ENCODE data around the gene NFRKB. TPM values are rescaled to one million over a fixed set of nuclear protein-coding genes. Genes with fewer than 3 reads are reported as not detected.
A peak's percentile ranks its signal among the peaks of the same experiment; 100 is the strongest.
"Not testable (repeated sequence)": the region's sequence is repeated elsewhere in the genome, so short reads cannot be mapped to it uniquely, and the experiment has no call there.

Gene NFRKB
- total RNA-seq, 1 donor from 2014 or later, result 54.2 TPM

DNA sequence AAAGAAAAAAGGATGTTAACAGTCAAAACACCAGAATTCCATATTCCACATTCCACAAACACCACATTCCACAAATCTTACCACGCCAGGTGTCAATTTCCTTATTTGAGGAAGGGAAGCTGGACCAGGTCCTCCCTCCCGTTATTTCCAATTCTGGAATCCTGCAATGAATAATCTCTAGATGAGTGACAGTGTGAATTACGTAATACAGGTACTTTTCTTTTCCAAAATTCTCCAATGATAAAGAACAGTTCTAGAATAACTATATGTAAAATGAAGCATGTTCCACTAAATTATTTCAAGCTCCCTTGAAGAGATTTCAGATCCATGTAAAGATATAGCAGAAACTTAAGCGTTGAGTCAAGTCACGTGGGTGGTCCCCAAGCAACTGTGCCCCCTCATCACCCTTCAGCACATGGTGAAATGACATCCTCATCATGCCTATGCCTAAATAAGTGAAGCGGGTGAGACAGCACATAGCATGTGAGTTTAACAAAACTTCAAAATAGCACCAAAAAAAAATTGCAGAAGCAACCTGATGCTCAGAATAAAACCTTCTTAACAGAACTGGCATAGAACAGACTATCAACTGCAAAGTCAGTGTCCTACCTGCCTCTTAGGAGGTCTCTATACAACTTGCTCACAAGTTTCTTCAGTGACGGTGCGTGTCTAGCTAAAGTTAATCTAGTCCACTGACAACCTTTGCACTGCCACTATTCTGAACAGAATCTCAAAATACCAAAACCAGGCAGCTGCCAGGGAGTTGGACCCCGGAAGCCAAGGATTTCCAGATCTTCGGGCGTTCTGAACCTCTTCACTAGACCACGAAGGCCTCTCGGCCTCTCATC lies 876 bp downstream of the NFRKB start:
- peak; percentile 24 for DNase-seq (ENCODE audit: low spot score)

DNA sequence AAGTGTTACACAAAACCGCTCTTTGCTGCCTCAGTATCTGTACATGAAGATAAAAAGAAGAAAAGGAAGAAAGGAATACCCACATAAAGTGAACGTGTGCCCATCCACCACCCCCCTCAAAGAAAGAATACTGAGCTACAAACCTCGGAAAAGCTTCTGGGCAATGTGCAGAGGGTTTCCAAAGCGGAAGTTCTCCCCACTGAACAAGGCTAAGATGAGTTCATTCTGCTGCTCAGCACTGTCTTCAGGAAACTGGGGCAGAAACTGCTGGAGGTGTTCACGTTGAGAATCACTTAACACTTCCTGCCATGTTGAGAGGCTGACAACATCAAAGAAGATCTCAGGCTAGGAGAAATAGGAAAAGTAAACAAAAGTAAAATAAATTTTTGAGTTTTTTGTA lies 6.9 kb downstream of the NFRKB start:
- DNase-seq (ENCODE audit: low spot score), result no peak

DNA sequence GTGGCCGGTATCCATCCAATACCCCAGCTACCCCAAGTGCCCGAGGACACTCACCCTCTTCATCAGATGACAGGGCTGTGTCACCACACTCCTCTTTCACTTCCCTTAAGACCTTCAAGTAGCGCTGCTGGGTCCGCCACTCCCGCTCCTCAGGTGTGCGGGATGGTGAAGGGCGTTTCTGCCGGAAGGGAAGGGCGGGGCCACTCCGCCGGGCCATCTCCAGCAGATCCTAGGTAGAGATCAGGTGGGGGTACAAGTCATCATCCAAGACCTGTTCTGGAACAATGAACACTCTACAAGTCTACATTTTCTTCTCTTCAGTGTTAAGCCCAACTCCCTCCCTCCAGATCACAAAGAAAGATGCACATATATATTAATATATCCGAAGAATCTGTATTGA lies 10.0 kb downstream of the NFRKB start:
- no peak for DNase-seq (ENCODE audit: low spot score)

DNA sequence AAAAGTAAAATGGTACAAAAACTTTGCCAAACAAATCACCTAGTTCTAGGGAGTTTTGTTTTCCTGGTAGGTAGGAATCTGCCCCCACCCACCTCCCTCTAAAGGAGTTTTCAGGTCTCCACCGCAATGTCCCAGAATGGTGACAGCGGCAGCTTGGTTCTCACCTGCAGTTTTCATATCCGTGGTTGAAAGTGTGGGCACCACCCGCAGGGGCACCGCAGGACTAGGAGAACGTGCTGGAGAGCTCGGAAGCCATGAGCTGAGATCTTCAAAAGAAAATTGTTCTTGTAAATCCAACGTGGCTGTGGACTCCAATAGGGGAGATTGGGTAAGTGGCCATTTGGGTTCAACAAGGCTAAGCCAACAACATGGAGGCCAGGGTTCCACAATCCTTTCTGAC lies 10.8 kb downstream of the NFRKB start:
- no peak for DNase-seq (ENCODE audit: low spot score)

- DNase-seq (ENCODE audit: low spot score), result peak; percentile 12
These were observed 13.7 kb downstream of the NFRKB start for GRCh38 chr11:129881570-129882170.

- DNase-seq (ENCODE audit: low spot score), result no peak
These were observed 15.1 kb downstream of the NFRKB start for GRCh38 chr11:129880311-129880710.

GRCh38 chr11:129871914-129872313 lies 23.5 kb downstream of the NFRKB start:
- no peak for DNase-seq (ENCODE audit: low spot score)

GRCh38 chr11:129868626-129869025 lies 26.8 kb downstream of the NFRKB start:
- not testable (repeated sequence) for DNase-seq (ENCODE audit: low spot score)

GRCh38 chr11:129866311-129866710 lies 29.1 kb downstream of the NFRKB start:
- no peak for DNase-seq (ENCODE audit: low spot score)

DNA sequence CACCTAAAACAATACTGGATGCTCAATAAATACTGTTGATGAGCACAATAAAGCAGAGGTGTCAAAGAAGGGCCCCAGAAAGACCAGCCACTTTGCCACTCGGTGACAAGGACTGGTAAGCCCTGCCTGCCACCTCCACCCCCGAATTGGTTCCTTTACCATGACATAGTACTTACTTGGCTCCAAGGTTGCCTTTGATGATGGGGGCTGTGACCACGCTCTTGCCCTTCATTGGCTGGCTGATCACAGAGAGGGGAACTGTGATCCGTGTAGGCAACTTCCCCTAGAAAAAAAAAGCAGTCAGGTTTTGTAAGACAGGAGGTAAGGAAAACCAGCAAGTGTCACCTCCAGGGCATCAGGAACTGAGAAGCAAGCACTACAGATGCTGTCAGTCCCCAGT lies 29.7 kb downstream of the NFRKB start:
- DNase-seq (ENCODE audit: low spot score), result no peak

DNA sequence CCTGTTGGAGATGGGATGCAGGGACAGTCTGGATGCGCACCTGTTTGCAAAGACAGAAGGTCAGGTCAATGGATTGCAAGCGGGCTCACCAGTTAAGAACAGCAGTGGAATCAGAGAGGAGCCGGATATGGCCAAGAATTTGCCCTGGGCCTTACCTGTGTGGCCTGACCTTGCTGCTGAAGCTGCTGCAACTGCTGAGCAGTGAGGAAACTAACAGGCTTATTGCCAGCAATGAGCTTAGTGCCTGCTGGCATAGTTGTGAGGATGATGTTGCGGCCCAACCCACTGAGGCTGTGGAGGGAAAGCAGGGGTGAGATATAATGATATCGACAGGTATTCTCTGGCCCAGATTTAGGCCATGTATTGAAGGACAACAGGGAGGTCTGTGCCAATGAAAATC lies 30.6 kb downstream of the NFRKB start:
- DNase-seq (ENCODE audit: low spot score), result no peak

- DNase-seq (ENCODE audit: low spot score), result peak; percentile 96
These were observed 33.5 kb downstream of the NFRKB start for GRCh38 chr11:129861702-129862522.

GRCh38 chr11:129856036-129856435 lies 39.3 kb downstream of the NFRKB start:
- DNase-seq (ENCODE audit: low spot score), result no peak

DNA sequence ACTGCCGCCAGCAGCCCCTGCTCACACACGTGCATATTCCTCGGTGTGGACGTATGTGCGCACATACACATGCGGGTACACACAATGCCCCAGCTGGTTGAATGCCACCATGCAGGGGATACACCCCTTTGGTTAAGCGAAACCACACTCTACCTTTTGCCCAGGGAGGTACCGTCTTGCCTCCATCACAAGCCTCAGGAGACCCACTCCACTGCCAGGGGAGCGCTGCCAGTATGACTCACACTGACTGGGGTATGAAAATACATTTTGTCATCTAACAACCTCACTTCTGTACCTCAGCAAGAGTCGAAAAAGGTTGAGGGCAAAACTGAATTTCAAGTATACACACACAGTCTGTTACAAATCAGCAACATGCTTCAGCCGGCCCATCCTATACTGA lies 40.3 kb downstream of the NFRKB start:
- no peak for DNase-seq (ENCODE audit: low spot score)

DNA sequence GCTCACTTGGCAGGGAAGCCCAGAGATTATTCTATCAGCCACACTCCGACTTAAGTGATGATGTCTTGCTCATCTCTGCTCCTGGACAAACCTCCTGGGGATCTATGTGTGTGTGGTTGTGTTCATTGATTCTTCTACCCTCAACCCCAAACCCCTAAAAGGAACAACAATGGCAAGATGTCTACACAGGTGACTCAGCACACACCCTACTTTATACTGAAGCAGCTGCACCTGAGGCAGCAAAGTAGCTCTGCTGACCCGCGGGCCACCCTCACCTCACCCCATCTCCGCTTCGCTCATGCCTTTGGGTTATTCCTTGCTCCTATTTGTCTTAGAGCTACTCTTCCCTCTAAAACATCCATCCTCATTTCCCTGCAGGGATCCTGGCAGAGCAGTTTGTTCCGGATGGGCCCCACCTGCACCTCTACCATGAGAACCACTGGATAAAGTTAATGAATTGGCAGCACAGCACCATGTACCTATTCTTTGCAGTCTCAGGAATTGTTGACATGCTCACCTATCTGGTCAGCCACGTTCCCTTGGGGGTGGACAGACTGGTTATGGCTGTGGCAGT lies 41.1 kb downstream of the NFRKB start:
- DNase-seq (ENCODE audit: low spot score), result no peak

GRCh38 chr11:129853518-129854231 lies 41.7 kb downstream of the NFRKB start:
- peak; percentile 78 for DNase-seq (ENCODE audit: low spot score)

- DNase-seq (ENCODE audit: low spot score), result no peak
These were observed 43.1 kb downstream of the NFRKB start for GRCh38 chr11:129852125-129852740.

- no peak for DNase-seq (ENCODE audit: low spot score)
These were observed 45.8 kb downstream of the NFRKB start for GRCh38 chr11:129849447-129850130.

DNA sequence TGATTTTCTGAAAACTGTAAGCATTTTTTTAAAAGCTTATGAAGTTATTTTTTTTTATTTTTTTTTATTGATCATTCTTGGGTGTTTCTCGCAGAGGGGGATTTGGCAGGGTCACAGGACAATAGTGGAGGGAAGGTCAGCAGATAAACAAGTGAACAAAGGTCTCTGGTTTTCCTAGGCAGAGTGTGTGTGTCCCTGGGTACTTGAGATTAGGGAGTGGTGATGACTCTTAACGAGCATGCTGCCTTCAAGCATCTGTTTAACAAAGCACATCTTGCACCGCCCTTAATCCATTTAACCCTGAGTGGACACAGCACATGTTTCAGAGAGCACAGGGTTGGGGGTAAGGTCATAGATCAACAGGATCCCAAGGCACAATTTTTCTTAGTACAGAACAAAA lies 48.0 kb downstream of the NFRKB start:
- DNase-seq (ENCODE audit: low spot score), result not testable (repeated sequence)

Data from umbilical cord (tissue), 2 donors.